H9 (cell line): ENCODE data around the gene MAPKAPK3. TPM values are rescaled to one million over a fixed set of nuclear protein-coding genes. Genes with fewer than 3 reads are reported as not detected.
A peak's percentile ranks its signal among the peaks of the same experiment; 100 is the strongest.

Source experiments
- DNase-seq: peaks from one replicate; pipeline ENCODE4 v3.0.0-alpha.2; 2017
- H2AFZ ChIP-seq: one replicate; pipeline ENCODE4 v1.6.1; 2013; ENCODE audit warnings: mild to moderate bottlenecking, low read length, control low read depth, moderate library complexity
- H2AK5ac ChIP-seq: 2 replicates; pipeline ENCODE4 v1.6.1; 2013; ENCODE audit warnings: low read length, control low read depth, mixed read lengths; ENCODE audit not compliant: insufficient read length
- H2BK120ac ChIP-seq: one replicate; pipeline ENCODE4 v1.6.1; 2013; ENCODE audit warnings: low read depth, mild to moderate bottlenecking, low read length, control low read depth, inconsistent platforms; ENCODE audit not compliant: poor library complexity, severe bottlenecking
- H2BK12ac ChIP-seq: 2 replicates; pipeline ENCODE4 v1.6.1; 2013; ENCODE audit warnings: low read length, control low read depth, mixed read lengths, low read depth; ENCODE audit not compliant: insufficient read length
- H2BK15ac ChIP-seq: 2 replicates; pipeline ENCODE4 v1.6.1; 2013; ENCODE audit warnings: low read depth, low read length, control low read depth
- H2BK20ac ChIP-seq: one replicate; pipeline ENCODE4 v1.6.1; 2013; ENCODE audit warnings: low read depth, mild to moderate bottlenecking, low read length, control low read depth, inconsistent platforms; ENCODE audit not compliant: poor library complexity, severe bottlenecking
- H2BK5ac ChIP-seq: 2 replicates; pipeline ENCODE4 v1.6.1; 2013; ENCODE audit warnings: low read length, control low read depth, mixed read lengths; ENCODE audit not compliant: insufficient read length
- H3K14ac ChIP-seq: 2 replicates; pipeline ENCODE4 v1.6.1; 2013; ENCODE audit warnings: low read length, control low read depth; ENCODE audit not compliant: insufficient read depth
- H3K18ac ChIP-seq: 2 replicates; pipeline ENCODE4 v1.6.1; 2013; ENCODE audit warnings: low read depth, mild to moderate bottlenecking, mixed read lengths, low read length, control low read depth; ENCODE audit not compliant: insufficient read length
- H3K23ac ChIP-seq: 2 replicates; pipeline ENCODE4 v1.6.1; 2013; ENCODE audit warnings: low read length, control low read depth, mixed read lengths, low read depth; ENCODE audit not compliant: insufficient read length
- H3K23me2 ChIP-seq: 2 replicates; pipeline ENCODE4 v1.6.1; 2013; ENCODE audit warnings: low read depth, mild to moderate bottlenecking, mixed read lengths, low read length, control low read depth; ENCODE audit not compliant: insufficient read length, poor library complexity, severe bottlenecking
- H3K27ac ChIP-seq: 2 replicates; pipeline ENCODE4 v1.5.1; 2013; ENCODE audit warnings: low read length, control low read depth, mixed read lengths, low read depth; ENCODE audit not compliant: insufficient read length
- H3K27me3 ChIP-seq: 2 replicates; pipeline ENCODE4 v1.6.1; 2013; ENCODE audit warnings: low read length, control low read depth, inconsistent platforms; ENCODE audit not compliant: insufficient read depth
- H3K4ac ChIP-seq: 2 replicates; pipeline ENCODE4 v1.6.1; 2013; ENCODE audit warnings: low read depth, mild to moderate bottlenecking, control low read depth, inconsistent platforms, low read length, moderate library complexity
- H3K4me1 ChIP-seq: 2 replicates; pipeline ENCODE4 v1.6.1; 2013; ENCODE audit warnings: low read length, control low read depth, inconsistent platforms; ENCODE audit not compliant: insufficient read depth
- H3K4me2 ChIP-seq: 2 replicates; pipeline ENCODE4 v1.6.1; 2013; ENCODE audit warnings: low read length, control low read depth, mixed read lengths; ENCODE audit not compliant: insufficient read length, insufficient read depth
- H3K56ac ChIP-seq: 2 replicates; pipeline ENCODE4 v1.6.1; 2013; ENCODE audit warnings: low read depth, mild to moderate bottlenecking, mixed read lengths, low read length, control low read depth; ENCODE audit not compliant: insufficient read length
- H3K79me1 ChIP-seq: 2 replicates; pipeline ENCODE4 v1.6.1; 2013; ENCODE audit warnings: low read depth, mild to moderate bottlenecking, moderate library complexity, low read length, control low read depth, inconsistent platforms; ENCODE audit not compliant: insufficient read depth, poor library complexity, severe bottlenecking
- H3K79me2 ChIP-seq: 2 replicates; pipeline ENCODE4 v1.6.1; 2013; ENCODE audit warnings: low read length, control low read depth, inconsistent platforms; ENCODE audit not compliant: insufficient read depth
- H3K9ac ChIP-seq: 2 replicates; pipeline ENCODE4 v1.6.1; 2013; ENCODE audit warnings: low read length, control low read depth, mixed read lengths; ENCODE audit not compliant: insufficient read length; ENCODE audit errors: extremely low read depth
- H3K9me3 ChIP-seq: one replicate; pipeline ENCODE4 v1.6.1; 2013; ENCODE audit warnings: low read depth, low read length, inconsistent platforms; ENCODE audit not compliant: control insufficient read depth
- H3T11ph ChIP-seq: one replicate; pipeline ENCODE4 v1.6.1; 2013; ENCODE audit warnings: mild to moderate bottlenecking, low read length, control low read depth, inconsistent platforms
- H4K20me1 ChIP-seq: one replicate; pipeline ENCODE4 v1.6.1; 2013; ENCODE audit not compliant: control insufficient read depth, insufficient read length, insufficient read depth
- H4K5ac ChIP-seq: 2 replicates; pipeline ENCODE4 v1.6.1; 2013; ENCODE audit warnings: low read depth, mild to moderate bottlenecking, mixed read lengths, low read length, control low read depth; ENCODE audit not compliant: insufficient read length
- H4K8ac ChIP-seq: replicated peaks from 2 replicates; pipeline ENCODE4 v1.6.1; 2013; ENCODE audit warnings: low read length, control low read depth, mixed read lengths, low read depth; ENCODE audit not compliant: insufficient read length
- H4K91ac ChIP-seq: 2 replicates; pipeline ENCODE4 v1.6.1; 2013; ENCODE audit warnings: low read depth, mild to moderate bottlenecking, moderate library complexity, mixed read lengths, low read length, control low read depth; ENCODE audit not compliant: insufficient read length
- H3K27ac Mint-ChIP-seq, 3 experiments: 2 replicates in 2 of 3; 3 replicates in 1 of 3; pipeline ENCODE4 v1.8.0; 2020 to 2021; ENCODE audit warnings: mixed read lengths in 3 of 3, mild to moderate bottlenecking in 1 of 3, moderate library complexity in 1 of 3
- H3K27me3 Mint-ChIP-seq: 2 replicates; pipeline ENCODE4 v1.8.0; 2021; ENCODE audit warnings: low read depth, mild to moderate bottlenecking, moderate library complexity, mixed read lengths
- H3K36me3 Mint-ChIP-seq, 3 experiments: 2 replicates in 2 of 3; 3 replicates in 1 of 3; pipeline ENCODE4 v1.8.0; 2020 to 2021; ENCODE audit warnings: low read depth in 3 of 3, mixed read lengths in 3 of 3; ENCODE audit not compliant: insufficient read depth in 1 of 3
- H3K4me1 Mint-ChIP-seq, 2 experiments: 2 replicates each; pipeline ENCODE4 v1.8.0; 2020; ENCODE audit warnings: mixed read lengths in 2 of 2
- H3K4me3 Mint-ChIP-seq, 2 experiments: 2 replicates in 1 of 2; 3 replicates in 1 of 2; pipeline ENCODE4 v1.8.0; 2020 to 2021; ENCODE audit warnings: mild to moderate bottlenecking in 2 of 2, mixed read lengths in 2 of 2, moderate library complexity in 1 of 2
- H3K9me3 Mint-ChIP-seq, 2 experiments: 2 replicates in 1 of 2; 3 replicates in 1 of 2; pipeline ENCODE4 v1.8.0; 2020; ENCODE audit warnings: mild to moderate bottlenecking in 2 of 2, mixed read lengths in 2 of 2, moderate library complexity in 1 of 2
- CTCF ChIP-seq: fragments of 200-600 bp; sonication (generic); conservative IDR thresholded peaks from 3 replicates; pipeline ENCODE4 v1.8.0; 2021; ENCODE audit warnings: antibody characterized with exemption, mild to moderate bottlenecking
- WGBS: extraction: QIAGEN DNeasy Blood & Tissue Kit; methylation state at CpG from one replicate; pipeline ENCODE4 v1.1.7; 2013; ENCODE audit warnings: missing lambda C conversion rate, low lambda C conversion rate, mixed read lengths; ENCODE audit not compliant: insufficient read length; ENCODE audit errors: extremely low coverage; 5-methylcytosine and 5-hydroxymethylcytosine counted together
- total RNA-seq: library from RNA; stranded (reverse); gene quantifications from 2 replicates; pipeline ENCODE4 v1.2.1, GENCODE V29; 2021

Gene MAPKAPK3
- total RNA-seq, 1 experiment from 2014 or later = 57.9 TPM

- no peaks in the 10 kb centered on the region for H3K79me1 ChIP-seq
- no peak overlapping the region for H4K8ac ChIP-seq
- no peak overlapping the region for H2BK20ac ChIP-seq
- H3K14ac ChIP-seq = peak overlapping the region; percentile 38; the same call in 1 of the 2 replicates
- no peaks in the 10 kb centered on the region for H4K20me1 ChIP-seq
- peaks cover 17% of the 10 kb centered on the region for H3K23me2 ChIP-seq
- peaks cover 0 to 18% (median 12%) of the 10 kb centered on the region in 3 experiments; a peak in 4 of 7 replicates for H3K36me3 Mint-ChIP-seq
- no peak overlapping the region for H2BK120ac ChIP-seq
- no peak overlapping the region for H2BK5ac ChIP-seq
- H3K9ac ChIP-seq = peak overlapping the region; percentile 42
- no peak overlapping the region for H2BK15ac ChIP-seq
- H3K9me3 Mint-ChIP-seq = no peaks in the 10 kb centered on the region
- 0 out of 2 replicates have a peak, but pooled peaks cover 3% of the 10 kb centered on the region for H3K4me1 ChIP-seq
- peaks cover 19% of the 10 kb centered on the region for H3K27me3 Mint-ChIP-seq
- no peak overlapping the region for H3K56ac ChIP-seq
- DNase-seq = no peak
- H2BK12ac ChIP-seq = no peak overlapping the region
- no peak overlapping the region for H3K23ac ChIP-seq
- H3K27ac ChIP-seq = no peak overlapping the region
- no peak overlapping the region for H3K18ac ChIP-seq
- no peak overlapping the region for H4K5ac ChIP-seq
- H3K4me3 Mint-ChIP-seq = peak overlapping the region; percentile 81 to 88
- H3K27me3 ChIP-seq = no peaks in the 10 kb centered on the region; the same call in 1 of the 2 replicates
- no CpG with 5 or more reads among the region's 6 CpGs for WGBS
- TF ChIP-seq CTCF = no peak
- H4K91ac ChIP-seq = no peak overlapping the region
- no peak overlapping the region for H3K27ac Mint-ChIP-seq
- no peak overlapping the region for H2AFZ ChIP-seq
- H3T11ph ChIP-seq = no peak overlapping the region
- no peaks in the 10 kb centered on the region for H3K9me3 ChIP-seq
- no peaks in the 10 kb centered on the region for H3K79me2 ChIP-seq
- peaks cover 16 to 20% of the 10 kb centered on the region in 2 experiments for H3K4me1 Mint-ChIP-seq
- H3K4ac ChIP-seq = no peak overlapping the region
- H2AK5ac ChIP-seq = no peak overlapping the region
- peak overlapping the region; percentile 90 for H3K4me2 ChIP-seq
These were observed 1.0 kb downstream of the MAPKAPK3 start for GRCh38 chr3:50617911-50618481.
